H9 (cell line): ENCODE results near the gene S1PR4. TPM values are rescaled to one million over a fixed set of nuclear protein-coding genes. Genes with fewer than 3 reads are reported as not detected.

Source experiments
- DNase-seq: peaks from one replicate; pipeline ENCODE4 v3.0.0-alpha.2; 2017
- H2AFZ ChIP-seq: one replicate; pipeline ENCODE4 v1.6.1; 2013; ENCODE audit warnings: mild to moderate bottlenecking, low read length, control low read depth, moderate library complexity
- H2AK5ac ChIP-seq: 2 replicates; pipeline ENCODE4 v1.6.1; 2013; ENCODE audit warnings: low read length, control low read depth, mixed read lengths; ENCODE audit not compliant: insufficient read length
- H2BK120ac ChIP-seq: one replicate; pipeline ENCODE4 v1.6.1; 2013; ENCODE audit warnings: low read depth, mild to moderate bottlenecking, low read length, control low read depth, inconsistent platforms; ENCODE audit not compliant: poor library complexity, severe bottlenecking
- H2BK12ac ChIP-seq: 2 replicates; pipeline ENCODE4 v1.6.1; 2013; ENCODE audit warnings: low read length, control low read depth, mixed read lengths, low read depth; ENCODE audit not compliant: insufficient read length
- H2BK15ac ChIP-seq: 2 replicates; pipeline ENCODE4 v1.6.1; 2013; ENCODE audit warnings: low read depth, low read length, control low read depth
- H2BK20ac ChIP-seq: one replicate; pipeline ENCODE4 v1.6.1; 2013; ENCODE audit warnings: low read depth, mild to moderate bottlenecking, low read length, control low read depth, inconsistent platforms; ENCODE audit not compliant: poor library complexity, severe bottlenecking
- H2BK5ac ChIP-seq: 2 replicates; pipeline ENCODE4 v1.6.1; 2013; ENCODE audit warnings: low read length, control low read depth, mixed read lengths; ENCODE audit not compliant: insufficient read length
- H3K14ac ChIP-seq: 2 replicates; pipeline ENCODE4 v1.6.1; 2013; ENCODE audit warnings: low read length, control low read depth; ENCODE audit not compliant: insufficient read depth
- H3K18ac ChIP-seq: 2 replicates; pipeline ENCODE4 v1.6.1; 2013; ENCODE audit warnings: low read depth, mild to moderate bottlenecking, mixed read lengths, low read length, control low read depth; ENCODE audit not compliant: insufficient read length
- H3K23ac ChIP-seq: 2 replicates; pipeline ENCODE4 v1.6.1; 2013; ENCODE audit warnings: low read length, control low read depth, mixed read lengths, low read depth; ENCODE audit not compliant: insufficient read length
- H3K23me2 ChIP-seq: 2 replicates; pipeline ENCODE4 v1.6.1; 2013; ENCODE audit warnings: low read depth, mild to moderate bottlenecking, mixed read lengths, low read length, control low read depth; ENCODE audit not compliant: insufficient read length, poor library complexity, severe bottlenecking
- H3K27ac ChIP-seq: 2 replicates; pipeline ENCODE4 v1.5.1; 2013; ENCODE audit warnings: low read length, control low read depth, mixed read lengths, low read depth; ENCODE audit not compliant: insufficient read length
- H3K27me3 ChIP-seq: 2 replicates; pipeline ENCODE4 v1.6.1; 2013; ENCODE audit warnings: low read length, control low read depth, inconsistent platforms; ENCODE audit not compliant: insufficient read depth
- H3K4ac ChIP-seq: 2 replicates; pipeline ENCODE4 v1.6.1; 2013; ENCODE audit warnings: low read depth, mild to moderate bottlenecking, control low read depth, inconsistent platforms, low read length, moderate library complexity
- H3K4me1 ChIP-seq: 2 replicates; pipeline ENCODE4 v1.6.1; 2013; ENCODE audit warnings: low read length, control low read depth, inconsistent platforms; ENCODE audit not compliant: insufficient read depth
- H3K4me2 ChIP-seq: 2 replicates; pipeline ENCODE4 v1.6.1; 2013; ENCODE audit warnings: low read length, control low read depth, mixed read lengths; ENCODE audit not compliant: insufficient read length, insufficient read depth
- H3K56ac ChIP-seq: 2 replicates; pipeline ENCODE4 v1.6.1; 2013; ENCODE audit warnings: low read depth, mild to moderate bottlenecking, mixed read lengths, low read length, control low read depth; ENCODE audit not compliant: insufficient read length
- H3K79me1 ChIP-seq: 2 replicates; pipeline ENCODE4 v1.6.1; 2013; ENCODE audit warnings: low read depth, mild to moderate bottlenecking, moderate library complexity, low read length, control low read depth, inconsistent platforms; ENCODE audit not compliant: insufficient read depth, poor library complexity, severe bottlenecking
- H3K79me2 ChIP-seq: 2 replicates; pipeline ENCODE4 v1.6.1; 2013; ENCODE audit warnings: low read length, control low read depth, inconsistent platforms; ENCODE audit not compliant: insufficient read depth
- H3K9ac ChIP-seq: 2 replicates; pipeline ENCODE4 v1.6.1; 2013; ENCODE audit warnings: low read length, control low read depth, mixed read lengths; ENCODE audit not compliant: insufficient read length; ENCODE audit errors: extremely low read depth
- H3K9me3 ChIP-seq: one replicate; pipeline ENCODE4 v1.6.1; 2013; ENCODE audit warnings: low read depth, low read length, inconsistent platforms; ENCODE audit not compliant: control insufficient read depth
- H3T11ph ChIP-seq: one replicate; pipeline ENCODE4 v1.6.1; 2013; ENCODE audit warnings: mild to moderate bottlenecking, low read length, control low read depth, inconsistent platforms
- H4K20me1 ChIP-seq: one replicate; pipeline ENCODE4 v1.6.1; 2013; ENCODE audit not compliant: control insufficient read depth, insufficient read length, insufficient read depth
- H4K5ac ChIP-seq: 2 replicates; pipeline ENCODE4 v1.6.1; 2013; ENCODE audit warnings: low read depth, mild to moderate bottlenecking, mixed read lengths, low read length, control low read depth; ENCODE audit not compliant: insufficient read length
- H4K8ac ChIP-seq: replicated peaks from 2 replicates; pipeline ENCODE4 v1.6.1; 2013; ENCODE audit warnings: low read length, control low read depth, mixed read lengths, low read depth; ENCODE audit not compliant: insufficient read length
- H4K91ac ChIP-seq: 2 replicates; pipeline ENCODE4 v1.6.1; 2013; ENCODE audit warnings: low read depth, mild to moderate bottlenecking, moderate library complexity, mixed read lengths, low read length, control low read depth; ENCODE audit not compliant: insufficient read length
- H3K27ac Mint-ChIP-seq, 3 experiments: 2 replicates in 2 of 3; 3 replicates in 1 of 3; pipeline ENCODE4 v1.8.0; 2020 to 2021; ENCODE audit warnings: mixed read lengths in 3 of 3, mild to moderate bottlenecking in 1 of 3, moderate library complexity in 1 of 3
- H3K27me3 Mint-ChIP-seq: 2 replicates; pipeline ENCODE4 v1.8.0; 2021; ENCODE audit warnings: low read depth, mild to moderate bottlenecking, moderate library complexity, mixed read lengths
- H3K36me3 Mint-ChIP-seq, 3 experiments: 2 replicates in 2 of 3; 3 replicates in 1 of 3; pipeline ENCODE4 v1.8.0; 2020 to 2021; ENCODE audit warnings: low read depth in 3 of 3, mixed read lengths in 3 of 3; ENCODE audit not compliant: insufficient read depth in 1 of 3
- H3K4me1 Mint-ChIP-seq, 2 experiments: 2 replicates each; pipeline ENCODE4 v1.8.0; 2020; ENCODE audit warnings: mixed read lengths in 2 of 2
- H3K4me3 Mint-ChIP-seq, 2 experiments: 2 replicates in 1 of 2; 3 replicates in 1 of 2; pipeline ENCODE4 v1.8.0; 2020 to 2021; ENCODE audit warnings: mild to moderate bottlenecking in 2 of 2, mixed read lengths in 2 of 2, moderate library complexity in 1 of 2
- H3K9me3 Mint-ChIP-seq, 2 experiments: 2 replicates in 1 of 2; 3 replicates in 1 of 2; pipeline ENCODE4 v1.8.0; 2020; ENCODE audit warnings: mild to moderate bottlenecking in 2 of 2, mixed read lengths in 2 of 2, moderate library complexity in 1 of 2
- CTCF ChIP-seq: fragments of 200-600 bp; sonication (generic); conservative IDR thresholded peaks from 3 replicates; pipeline ENCODE4 v1.8.0; 2021; ENCODE audit warnings: antibody characterized with exemption, mild to moderate bottlenecking
- WGBS: extraction: QIAGEN DNeasy Blood & Tissue Kit; methylation state at CpG from one replicate; pipeline ENCODE4 v1.1.7; 2013; ENCODE audit warnings: missing lambda C conversion rate, low lambda C conversion rate, mixed read lengths; ENCODE audit not compliant: insufficient read length; ENCODE audit errors: extremely low coverage; 5-methylcytosine and 5-hydroxymethylcytosine counted together
- total RNA-seq: library from RNA; stranded (reverse); gene quantifications from 2 replicates; pipeline ENCODE4 v1.2.1, GENCODE V29; 2021

Gene S1PR4
- total RNA-seq, 1 experiment from 2014 or later: not detected

- Histone ChIP-seq H2BK12ac (no peak overlapping the region), H3K9ac (no peak overlapping the region), H3K27me3 (no peaks in the 10 kb centered on the region), H3K4me1 (no peaks in the 10 kb centered on the region), H3K4ac (no peak overlapping the region), H2AK5ac (no peak overlapping the region), H4K8ac (no peak overlapping the region), H2AFZ (no peak overlapping the region), H3K23ac (no peak overlapping the region), H3K18ac (no peak overlapping the region), H4K5ac (no peak overlapping the region), H3T11ph (no peak overlapping the region), H3K14ac (no peak overlapping the region), H2BK15ac (no peak overlapping the region), H3K79me1 (no peaks in the 10 kb centered on the region), H3K79me2 (no peaks in the 10 kb centered on the region), H2BK5ac (no peak overlapping the region), H4K20me1 (no peaks in the 10 kb centered on the region), H2BK120ac (no peak overlapping the region), H3K23me2 (no peaks in the 10 kb centered on the region), H4K91ac (no peak overlapping the region), H3K27ac (no peak overlapping the region), H3K9me3 (no peaks in the 10 kb centered on the region), H2BK20ac (no peak overlapping the region), H3K4me2 (no peak overlapping the region), H3K56ac (no peak overlapping the region)
- no peak for DNase-seq
- TF ChIP-seq CTCF: no peak
- no peak overlapping the region for H3K27ac Mint-ChIP-seq
- WGBS: no CpG with 5 or more reads among the region's 3 CpGs
- peaks cover 23% of the 10 kb centered on the region for H3K27me3 Mint-ChIP-seq
- H3K9me3 Mint-ChIP-seq: peaks cover 3 to 9% of the 10 kb centered on the region in 2 experiments; a peak in 2 of 5 replicates
- no peak overlapping the region for H3K4me3 Mint-ChIP-seq
- H3K36me3 Mint-ChIP-seq: 0 out of 7 replicates have a peak, but pooled peaks cover 0 to 3% (median 0%) of the 10 kb centered on the region in 3 experiments
- peaks cover 6 to 18% of the 10 kb centered on the region in 2 experiments for H3K4me1 Mint-ChIP-seq
These were observed 26.2 kb upstream of the S1PR4 start for GRCh38 chr19:3152419-3152780.
